Measurements from ENCODE around the gene ZNF423. TPM values are rescaled to one million over a fixed set of nuclear protein-coding genes. Genes with fewer than 3 reads are reported as not detected.

Gene ZNF423
- total and polyA plus RNA-seq, 4 donors: 1.1 to 14.8 (median 3.3) TPM

DNA sequence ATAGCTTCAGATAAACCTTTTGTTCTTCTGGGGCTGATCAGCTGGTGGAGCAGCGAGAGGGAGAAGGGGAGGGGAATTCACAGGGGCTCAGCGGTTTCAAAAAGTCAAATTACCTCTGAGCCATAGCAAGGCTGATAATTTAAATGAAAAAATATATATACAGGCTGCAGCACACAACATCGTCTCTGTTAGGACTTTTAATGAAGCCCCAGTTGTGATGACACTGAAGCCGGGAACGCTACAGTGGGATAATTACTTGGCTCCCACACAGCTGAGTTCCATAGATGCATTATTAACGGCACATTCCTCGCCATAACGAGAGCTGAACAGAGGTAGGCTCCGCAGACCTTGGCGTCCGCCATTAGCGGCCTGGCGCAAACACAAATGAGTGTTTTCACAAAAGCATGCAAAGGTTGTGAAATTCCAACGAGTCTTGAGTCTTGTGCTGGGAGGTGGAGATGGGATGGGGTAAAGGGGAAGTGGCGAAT, 266.3 kb downstream of the ZNF423 start:
- 73 to 80% methylated on average over 15 of the region's 15 CpGs for WGBS, 2 donors
- H3K9ac ChIP-seq (ENCODE audit: insufficient read depth in 1 of 2, low read length in 2 of 2): no peak overlapping the region
- peak in 1 of 3 donors; percentile 2 for DNase-seq
- no peak for ATAC-seq (ENCODE audit: insufficient read depth, low FRiP score)
- H3K36me3 ChIP-seq (ENCODE audit: control insufficient read depth in 4 of 4, insufficient read depth in 4 of 4, low read length in 4 of 4): no peaks in the 10 kb centered on the region
- no peak overlapping the region for H3K27ac ChIP-seq (ENCODE audit: low read depth in 1 of 2, low read length in 1 of 2)
- peaks cover 0 to 60% (median 5%) of the 10 kb centered on the region in 5 donors for H3K4me1 ChIP-seq (ENCODE audit: control insufficient read depth in 5 of 5, insufficient read depth in 5 of 5, low read length in 5 of 5)
- TF ChIP-seq, protein P1, sequence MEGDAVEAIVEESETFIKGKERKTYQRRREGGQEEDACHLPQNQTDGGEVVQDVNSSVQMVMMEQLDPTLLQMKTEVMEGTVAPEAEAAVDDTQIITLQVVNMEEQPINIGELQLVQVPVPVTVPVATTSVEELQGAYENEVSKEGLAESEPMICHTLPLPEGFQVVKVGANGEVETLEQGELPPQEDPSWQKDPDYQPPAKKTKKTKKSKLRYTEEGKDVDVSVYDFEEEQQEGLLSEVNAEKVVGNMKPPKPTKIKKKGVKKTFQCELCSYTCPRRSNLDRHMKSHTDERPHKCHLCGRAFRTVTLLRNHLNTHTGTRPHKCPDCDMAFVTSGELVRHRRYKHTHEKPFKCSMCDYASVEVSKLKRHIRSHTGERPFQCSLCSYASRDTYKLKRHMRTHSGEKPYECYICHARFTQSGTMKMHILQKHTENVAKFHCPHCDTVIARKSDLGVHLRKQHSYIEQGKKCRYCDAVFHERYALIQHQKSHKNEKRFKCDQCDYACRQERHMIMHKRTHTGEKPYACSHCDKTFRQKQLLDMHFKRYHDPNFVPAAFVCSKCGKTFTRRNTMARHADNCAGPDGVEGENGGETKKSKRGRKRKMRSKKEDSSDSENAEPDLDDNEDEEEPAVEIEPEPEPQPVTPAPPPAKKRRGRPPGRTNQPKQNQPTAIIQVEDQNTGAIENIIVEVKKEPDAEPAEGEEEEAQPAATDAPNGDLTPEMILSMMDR (IDR thresholded peaks at IDR 0.05; ENCODE audit: control extremely low read depth, extremely low read depth): no peak
- H3K4me3 ChIP-seq: no peak overlapping the region
- no peaks in the 10 kb centered on the region for H3K27me3 ChIP-seq (ENCODE audit: control insufficient read depth in 3 of 3, insufficient read depth in 3 of 3, low read length in 2 of 3)
- H3K9me3 ChIP-seq (ENCODE audit: control insufficient read depth in 4 of 4, insufficient read depth in 3 of 4, low read length in 3 of 4): no peaks in the 10 kb centered on the region

DNA sequence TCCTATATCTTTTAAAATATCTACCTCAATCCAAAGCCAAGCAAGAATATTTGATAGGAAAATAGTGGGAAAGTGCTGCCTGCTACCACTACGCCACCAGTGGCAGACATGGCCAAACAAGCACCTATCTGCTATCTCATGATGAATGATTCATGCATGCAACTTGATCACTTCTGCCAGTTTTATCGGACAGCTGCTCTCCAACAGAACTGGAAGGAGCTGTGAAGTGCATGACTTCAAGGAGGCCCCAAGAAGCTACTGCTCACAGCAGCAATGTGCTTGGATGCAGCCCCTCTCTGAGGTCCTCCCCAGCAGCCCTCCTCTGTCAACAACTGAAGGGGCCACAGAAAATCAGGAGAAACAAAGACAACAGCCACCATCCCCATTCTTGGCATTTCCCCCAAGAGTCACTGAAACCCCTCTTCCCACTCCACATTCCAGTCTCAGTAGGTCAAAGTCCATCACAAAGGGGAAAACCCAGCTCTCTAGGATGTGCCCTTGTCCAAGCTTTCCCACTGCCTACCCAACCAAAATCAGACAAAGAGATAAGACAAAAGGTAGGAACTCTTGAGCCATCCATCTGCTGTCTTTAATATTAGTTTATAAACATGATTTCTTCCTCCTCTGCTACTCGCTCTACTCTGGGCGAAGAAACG, 267.1 kb downstream of the ZNF423 start:
- H3K27ac ChIP-seq (ENCODE audit: low read depth in 1 of 2, low read length in 1 of 2): no peak overlapping the region
- DNase-seq: peak in 1 of 3 donors; percentile 10
- no peaks in the 10 kb centered on the region for H3K9me3 ChIP-seq (ENCODE audit: control insufficient read depth in 4 of 4, insufficient read depth in 3 of 4, low read length in 3 of 4)
- peaks cover 0 to 53% (median 5%) of the 10 kb centered on the region in 5 donors for H3K4me1 ChIP-seq (ENCODE audit: control insufficient read depth in 5 of 5, insufficient read depth in 5 of 5, low read length in 5 of 5)
- H3K36me3 ChIP-seq (ENCODE audit: control insufficient read depth in 4 of 4, insufficient read depth in 4 of 4, low read length in 4 of 4): no peaks in the 10 kb centered on the region
- 87 to 96% methylated on average over 5 of the region's 5 CpGs for WGBS, 2 donors
- H3K9ac ChIP-seq (ENCODE audit: insufficient read depth in 1 of 2, low read length in 2 of 2): no peak overlapping the region
- no peak overlapping the region for H3K4me3 ChIP-seq
- no peak for ATAC-seq (ENCODE audit: insufficient read depth, low FRiP score)
- TF ChIP-seq, protein P1 (IDR thresholded peaks at IDR 0.05; ENCODE audit: control extremely low read depth, extremely low read depth): no peak
- H3K27me3 ChIP-seq (ENCODE audit: control insufficient read depth in 3 of 3, insufficient read depth in 3 of 3, low read length in 2 of 3): no peaks in the 10 kb centered on the region

DNA sequence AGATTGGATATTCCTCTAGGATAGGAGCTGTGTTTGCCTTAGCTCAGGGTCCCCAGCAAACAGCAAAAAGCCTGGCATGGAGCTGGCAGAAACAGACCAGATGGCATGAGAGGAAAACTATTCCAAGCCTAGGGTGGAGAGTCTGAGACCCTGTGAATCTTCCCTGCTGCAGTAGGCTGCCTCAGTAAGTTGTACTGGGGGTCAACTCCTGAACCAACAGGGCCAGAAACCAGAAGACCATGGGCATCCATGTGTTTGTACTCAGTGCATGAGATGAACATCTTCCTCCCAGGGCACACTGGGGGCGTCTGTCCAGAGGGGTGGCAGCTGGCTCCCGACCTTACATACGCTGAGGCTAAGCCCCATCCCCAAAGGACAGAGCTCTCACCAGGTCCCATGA, 267.9 kb downstream of the ZNF423 start:
- TF ChIP-seq, protein P1 (IDR thresholded peaks at IDR 0.05; ENCODE audit: control extremely low read depth, extremely low read depth): no peak
- H3K36me3 ChIP-seq (ENCODE audit: control insufficient read depth in 4 of 4, insufficient read depth in 4 of 4, low read length in 4 of 4): no peaks in the 10 kb centered on the region
- peaks cover 0 to 47% (median 5%) of the 10 kb centered on the region in 5 donors for H3K4me1 ChIP-seq (ENCODE audit: control insufficient read depth in 5 of 5, insufficient read depth in 5 of 5, low read length in 5 of 5)
- no peak for ATAC-seq (ENCODE audit: insufficient read depth, low FRiP score)
- no peaks in the 10 kb centered on the region for H3K27me3 ChIP-seq (ENCODE audit: control insufficient read depth in 3 of 3, insufficient read depth in 3 of 3, low read length in 2 of 3)
- no peaks in the 10 kb centered on the region for H3K9me3 ChIP-seq (ENCODE audit: control insufficient read depth in 4 of 4, insufficient read depth in 3 of 4, low read length in 3 of 4)
- H3K27ac ChIP-seq (ENCODE audit: low read depth in 1 of 2, low read length in 1 of 2): no peak overlapping the region
- H3K4me3 ChIP-seq: no peak overlapping the region
- H3K9ac ChIP-seq (ENCODE audit: insufficient read depth in 1 of 2, low read length in 2 of 2): no peak overlapping the region
- 77 to 94% methylated on average over 3 of the region's 3 CpGs for WGBS, 2 donors
- DNase-seq: peak in 1 of 3 donors; percentile 5

Measured in lung (tissue), 12 donors.